Epidermal melanocyte (primary cell): ENCODE results near the gene MCTP2.

Experiments used
- DNase-seq: peaks from one replicate; pipeline ENCODE4 v3.0.0; 2011; ENCODE audit warnings: low spot score; ENCODE audit not compliant: insufficient read length

MCTP2 gene

GRCh38 chr15:94296717-94297116 is 65.4 kb downstream of the MCTP2 start:
- no peak for DNase-seq

- no peak for DNase-seq
These were observed 66.2 kb downstream of the MCTP2 start for GRCh38 chr15:94297558-94297957.

DNA sequence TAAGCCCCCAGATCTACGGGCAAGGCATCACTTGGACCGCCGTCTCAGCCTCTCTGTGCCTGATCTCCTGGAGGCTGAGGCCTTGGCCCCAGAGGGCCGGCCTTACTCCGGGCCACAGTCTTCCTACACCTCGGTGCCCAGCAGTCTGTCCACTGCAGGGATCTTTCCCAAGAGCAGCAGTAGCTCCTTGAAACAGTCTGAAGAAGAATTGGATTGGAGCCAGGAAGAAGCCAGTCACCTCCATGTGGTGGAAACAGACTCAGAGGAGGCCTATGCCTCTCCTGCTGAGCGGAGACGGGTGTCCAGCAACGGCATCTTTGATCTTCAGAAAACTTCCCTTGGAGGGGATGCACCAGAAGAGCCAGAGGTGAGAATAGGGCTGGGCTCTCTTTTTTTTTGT is 67.0 kb downstream of the MCTP2 start:
- no peak for DNase-seq

DNA sequence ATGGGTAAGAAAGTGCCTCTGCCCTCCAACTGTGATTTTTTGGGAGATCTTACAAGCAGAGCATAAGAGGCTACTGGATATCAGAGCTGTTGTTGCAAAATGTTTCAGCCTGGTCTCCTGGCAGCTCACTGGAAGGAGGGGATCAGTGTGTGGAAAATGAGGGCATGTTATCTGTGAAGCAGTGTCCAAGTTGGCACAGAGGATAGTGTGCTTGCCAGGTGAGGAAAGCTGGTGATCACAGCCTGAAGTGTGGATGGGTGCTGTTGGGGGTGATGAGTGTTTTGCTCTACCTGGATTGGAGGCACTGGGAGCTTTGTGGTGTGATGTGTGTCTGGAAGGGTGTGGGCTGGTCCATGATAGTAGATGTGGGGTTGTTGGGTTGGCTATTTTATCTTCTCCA is 69.3 kb downstream of the MCTP2 start:
- no peak for DNase-seq

GRCh38 chr15:94305133-94305532 is 73.8 kb downstream of the MCTP2 start:
- no peak for DNase-seq

DNA sequence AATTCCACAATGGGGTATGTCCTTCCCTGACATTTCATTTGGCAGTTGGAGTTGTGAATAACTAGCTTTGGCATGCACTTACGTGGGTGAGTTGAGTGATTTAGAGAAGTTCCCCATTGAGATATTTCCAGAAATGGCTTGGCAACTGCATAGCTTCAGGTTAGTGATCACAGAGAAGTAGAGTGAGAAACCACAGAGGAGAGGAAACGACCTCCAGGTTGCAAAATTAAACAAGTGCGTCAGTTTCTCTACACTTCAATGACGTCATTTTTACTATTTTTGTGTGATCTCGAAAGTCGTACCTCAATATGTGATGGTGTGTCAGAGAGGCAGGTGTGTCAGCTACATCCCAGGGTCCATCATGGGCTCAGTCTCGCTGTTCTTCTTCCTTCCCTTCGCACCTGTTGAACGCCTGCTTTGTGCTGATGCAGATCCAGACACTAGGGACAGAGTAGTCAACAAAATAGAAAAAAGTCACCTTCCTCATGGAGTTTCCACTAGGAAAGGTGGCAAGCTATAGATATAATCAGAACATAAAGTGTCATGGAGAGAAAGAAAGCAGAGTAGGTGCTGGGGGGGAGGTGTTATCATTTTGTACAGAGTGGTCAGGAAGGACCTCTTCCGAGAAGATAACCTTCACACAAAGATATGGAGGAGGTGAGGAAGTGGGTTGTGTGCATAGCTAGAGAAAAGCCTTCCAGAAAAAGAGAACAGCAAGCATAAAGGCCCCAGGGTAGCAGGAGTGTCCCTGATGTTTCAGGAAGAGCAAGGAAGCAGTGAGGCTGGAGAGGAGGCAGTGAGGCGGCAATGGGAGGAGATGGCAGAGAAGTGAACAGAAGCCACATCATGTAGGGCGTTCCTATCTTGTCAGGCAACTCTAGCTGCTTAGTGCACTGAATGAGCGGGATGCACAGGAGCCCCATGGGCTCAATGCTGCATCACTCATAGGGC is 75.6 kb downstream of the MCTP2 start:
- DNase-seq, result no peak

GRCh38 chr15:94312946-94313345 is 81.6 kb downstream of the MCTP2 start:
- DNase-seq, result no peak

DNA sequence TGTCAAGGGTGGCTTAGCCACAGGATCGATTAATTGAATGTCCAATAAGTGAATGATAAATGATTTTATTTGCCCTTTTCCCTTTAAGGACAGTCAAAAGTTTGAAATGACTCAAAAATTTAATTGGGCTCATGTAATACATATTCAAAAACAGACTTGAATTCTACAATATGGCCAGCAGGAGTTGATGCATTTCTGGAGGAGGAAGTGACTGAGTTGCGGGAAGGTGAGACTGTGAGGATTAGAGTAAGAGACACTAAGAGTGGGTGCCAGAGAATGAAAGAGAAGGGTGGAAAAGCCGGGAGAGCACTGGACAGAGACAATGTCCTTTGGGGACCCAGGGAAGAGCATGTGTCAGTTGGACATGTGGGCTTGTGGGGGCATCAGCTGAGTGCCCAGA is 83.3 kb downstream of the MCTP2 start:
- no peak for DNase-seq

- no peak for DNase-seq
These were observed 85.8 kb downstream of the MCTP2 start for GRCh38 chr15:94317211-94317610.

- DNase-seq, result no peak
These were observed 90.8 kb downstream of the MCTP2 start for GRCh38 chr15:94322141-94322540.

GRCh38 chr15:94323076-94323475 is 91.7 kb downstream of the MCTP2 start:
- DNase-seq, result no peak

GRCh38 chr15:94324117-94324826 is 92.9 kb downstream of the MCTP2 start:
- peak; percentile 29 for DNase-seq

GRCh38 chr15:94324835-94325767 is 93.7 kb downstream of the MCTP2 start:
- DNase-seq, result no peak

- DNase-seq, result no peak
These were observed 96.1 kb downstream of the MCTP2 start for GRCh38 chr15:94327356-94327936.

DNA sequence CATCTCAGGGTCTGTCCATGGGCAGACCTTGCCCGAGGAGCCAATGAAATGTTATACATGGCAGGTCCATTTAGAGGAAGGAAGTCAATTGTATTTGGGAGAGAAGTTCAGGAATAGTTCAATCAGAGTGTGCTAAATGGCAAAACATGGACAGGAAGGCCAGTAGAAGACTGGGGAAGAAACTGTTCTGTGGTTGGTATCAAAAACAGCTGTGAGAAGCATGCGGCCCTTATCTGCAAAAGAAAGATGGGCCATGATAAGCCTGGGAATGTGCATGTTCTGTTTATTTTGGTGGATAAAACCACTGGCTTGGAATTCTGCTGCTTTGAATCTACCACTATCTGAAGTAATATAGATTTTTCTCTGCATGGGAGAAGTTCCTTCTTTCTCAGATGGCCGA is 100.4 kb downstream of the MCTP2 start:
- no peak for DNase-seq

DNA sequence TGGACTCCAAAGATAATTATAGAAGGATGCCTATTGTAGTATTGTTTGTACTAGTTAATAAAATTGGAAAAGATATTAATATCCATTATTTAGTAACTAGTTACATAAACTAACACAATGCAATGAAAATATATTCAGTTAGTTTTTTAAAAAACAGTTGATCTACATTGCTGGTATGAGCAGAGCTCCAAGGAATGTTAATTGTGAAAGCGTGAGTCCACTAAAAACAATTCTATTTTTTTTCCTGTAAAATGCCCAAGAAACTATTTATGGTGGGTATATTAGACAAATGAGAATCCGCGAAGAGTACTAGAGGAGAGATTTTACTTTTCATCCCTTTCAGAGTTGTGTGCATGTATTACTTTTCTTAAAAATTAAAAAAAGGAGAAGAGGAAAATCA is 104.3 kb downstream of the MCTP2 start:
- DNase-seq, result no peak

DNA sequence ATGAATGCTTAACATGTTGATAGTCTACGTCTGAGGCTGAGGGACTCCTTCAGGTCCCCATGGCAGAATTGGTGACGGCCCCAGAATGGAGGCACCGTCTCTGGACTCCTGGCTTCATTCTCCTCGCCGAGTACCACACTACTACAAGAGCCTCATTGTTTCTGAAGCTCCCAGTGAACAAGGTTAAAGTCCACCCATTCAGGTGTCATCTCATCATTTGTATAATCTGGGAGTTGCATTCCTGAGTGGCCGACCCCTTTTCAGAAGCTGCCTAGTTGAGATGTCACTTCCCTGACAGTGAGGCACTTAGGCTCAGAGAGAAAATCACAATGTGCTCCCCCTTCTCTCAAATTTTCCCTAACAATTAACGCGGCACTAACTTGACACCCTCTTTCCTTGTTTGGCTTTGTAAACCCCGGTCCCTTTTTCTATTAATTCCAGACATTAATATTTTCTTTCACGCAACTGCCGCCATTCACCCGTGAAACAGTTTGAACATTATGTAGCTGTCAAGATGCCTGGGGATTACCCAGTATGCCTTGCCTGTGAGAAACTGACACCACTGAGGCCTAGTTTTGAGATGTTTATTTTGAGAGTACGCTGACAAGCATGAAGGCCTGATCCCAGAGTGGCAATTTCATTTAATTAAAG is 105.6 kb downstream of the MCTP2 start:
- no peak for DNase-seq

- no peak for DNase-seq
These were observed 107.0 kb downstream of the MCTP2 start for GRCh38 chr15:94338243-94338846.

GRCh38 chr15:94346282-94346681 is 114.9 kb downstream of the MCTP2 start:
- DNase-seq, result no peak

DNA sequence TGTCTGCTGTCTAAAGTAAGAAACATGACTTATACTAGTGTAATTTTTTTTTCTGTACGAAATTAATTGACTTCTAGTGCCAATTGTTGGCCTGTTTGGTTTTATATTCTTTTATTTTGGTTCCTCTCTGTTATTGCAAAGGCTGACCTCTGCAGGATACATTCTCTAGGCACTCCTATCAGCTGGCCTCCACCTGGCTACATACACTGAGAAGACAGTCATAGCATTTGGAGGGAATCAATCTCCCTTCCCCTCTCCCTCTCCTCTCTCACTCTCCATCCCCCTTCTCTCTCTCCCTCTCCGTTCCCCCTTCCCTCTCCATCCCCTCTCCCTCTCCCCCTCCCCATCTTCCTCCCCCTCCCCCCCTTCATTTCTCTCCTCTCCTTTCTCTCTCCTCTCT is 116.7 kb downstream of the MCTP2 start:
- no peak for DNase-seq
